ENCODE data around the gene WASHC2A.
"Not testable (repeated sequence)": the region's sequence is repeated elsewhere in the genome, so short reads cannot be mapped to it uniquely, and the experiment has no call there.

WASHC2A gene

GRCh38 chr10:50075139-50075538 lies 7.4 kb downstream of the WASHC2A start:
- POLR2A ChIA-PET; CTCF ChIA-PET; H3K4me3 ChIP-seq (ENCODE audit: low read depth, low read length); H3K9me3 ChIP-seq (ENCODE audit: control insufficient read depth, insufficient read depth, low read depth, low read length); H3K36me3 ChIP-seq (ENCODE audit: control insufficient read depth in 2 of 2, insufficient read depth in 1 of 2, low read length in 2 of 2); H3K27ac ChIP-seq (ENCODE audit: extremely low read depth, low read depth, low read length); H3K4me1 ChIP-seq (ENCODE audit: control insufficient read depth, insufficient read depth, low read length): not testable (repeated sequence)

- H3K27ac ChIP-seq (ENCODE audit: extremely low read depth, low read depth, low read length); H3K4me3 ChIP-seq (ENCODE audit: low read depth, low read length); POLR2A ChIA-PET; H3K36me3 ChIP-seq (ENCODE audit: control insufficient read depth in 2 of 2, insufficient read depth in 1 of 2, low read length in 2 of 2); H3K4me1 ChIP-seq (ENCODE audit: control insufficient read depth, insufficient read depth, low read length); CTCF ChIA-PET; H3K9me3 ChIP-seq (ENCODE audit: control insufficient read depth, insufficient read depth, low read depth, low read length): not testable (repeated sequence)
These were observed 7.8 kb downstream of the WASHC2A start for GRCh38 chr10:50075544-50075943.

- H3K4me1 ChIP-seq (ENCODE audit: control insufficient read depth, insufficient read depth, low read length); POLR2A ChIA-PET; CTCF ChIA-PET; H3K36me3 ChIP-seq (ENCODE audit: control insufficient read depth in 2 of 2, insufficient read depth in 1 of 2, low read length in 2 of 2); H3K27ac ChIP-seq (ENCODE audit: extremely low read depth, low read depth, low read length); H3K9me3 ChIP-seq (ENCODE audit: control insufficient read depth, insufficient read depth, low read depth, low read length); H3K4me3 ChIP-seq (ENCODE audit: low read depth, low read length): not testable (repeated sequence)
These were observed 23.6 kb downstream of the WASHC2A start for GRCh38 chr10:50091304-50091703.

- CTCF ChIA-PET; H3K36me3 ChIP-seq (ENCODE audit: control insufficient read depth in 2 of 2, insufficient read depth in 1 of 2, low read length in 2 of 2); H3K4me3 ChIP-seq (ENCODE audit: low read depth, low read length); POLR2A ChIA-PET; H3K9me3 ChIP-seq (ENCODE audit: control insufficient read depth, insufficient read depth, low read depth, low read length); H3K4me1 ChIP-seq (ENCODE audit: control insufficient read depth, insufficient read depth, low read length); H3K27ac ChIP-seq (ENCODE audit: extremely low read depth, low read depth, low read length): not testable (repeated sequence)
These were observed 25.2 kb downstream of the WASHC2A start for GRCh38 chr10:50092928-50093327.

- H3K4me3 ChIP-seq (ENCODE audit: low read depth, low read length); H3K27ac ChIP-seq (ENCODE audit: extremely low read depth, low read depth, low read length); CTCF ChIA-PET; H3K36me3 ChIP-seq (ENCODE audit: control insufficient read depth in 2 of 2, insufficient read depth in 1 of 2, low read length in 2 of 2); POLR2A ChIA-PET; H3K4me1 ChIP-seq (ENCODE audit: control insufficient read depth, insufficient read depth, low read length); H3K9me3 ChIP-seq (ENCODE audit: control insufficient read depth, insufficient read depth, low read depth, low read length): not testable (repeated sequence)
These were observed 26.9 kb downstream of the WASHC2A start for GRCh38 chr10:50094630-50095029.

GRCh38 chr10:50095402-50095801 lies 27.6 kb downstream of the WASHC2A start:
- H3K4me1 ChIP-seq (ENCODE audit: control insufficient read depth, insufficient read depth, low read length); H3K4me3 ChIP-seq (ENCODE audit: low read depth, low read length); POLR2A ChIA-PET; CTCF ChIA-PET; H3K9me3 ChIP-seq (ENCODE audit: control insufficient read depth, insufficient read depth, low read depth, low read length); H3K36me3 ChIP-seq (ENCODE audit: control insufficient read depth in 2 of 2, insufficient read depth in 1 of 2, low read length in 2 of 2); H3K27ac ChIP-seq (ENCODE audit: extremely low read depth, low read depth, low read length): not testable (repeated sequence)

GRCh38 chr10:50096722-50097121 lies 29.0 kb downstream of the WASHC2A start:
- H3K4me3 ChIP-seq (ENCODE audit: low read depth, low read length); H3K27ac ChIP-seq (ENCODE audit: extremely low read depth, low read depth, low read length); H3K4me1 ChIP-seq (ENCODE audit: control insufficient read depth, insufficient read depth, low read length); H3K36me3 ChIP-seq (ENCODE audit: control insufficient read depth in 2 of 2, insufficient read depth in 1 of 2, low read length in 2 of 2); CTCF ChIA-PET; POLR2A ChIA-PET; H3K9me3 ChIP-seq (ENCODE audit: control insufficient read depth, insufficient read depth, low read depth, low read length): not testable (repeated sequence)

- CTCF ChIA-PET; POLR2A ChIA-PET; H3K36me3 ChIP-seq (ENCODE audit: control insufficient read depth in 2 of 2, insufficient read depth in 1 of 2, low read length in 2 of 2); H3K9me3 ChIP-seq (ENCODE audit: control insufficient read depth, insufficient read depth, low read depth, low read length); H3K4me3 ChIP-seq (ENCODE audit: low read depth, low read length); H3K4me1 ChIP-seq (ENCODE audit: control insufficient read depth, insufficient read depth, low read length); H3K27ac ChIP-seq (ENCODE audit: extremely low read depth, low read depth, low read length): not testable (repeated sequence)
These were observed 30.9 kb downstream of the WASHC2A start for GRCh38 chr10:50098645-50099044.

- POLR2A ChIA-PET; H3K4me3 ChIP-seq (ENCODE audit: low read depth, low read length); H3K27ac ChIP-seq (ENCODE audit: extremely low read depth, low read depth, low read length); CTCF ChIA-PET; H3K9me3 ChIP-seq (ENCODE audit: control insufficient read depth, insufficient read depth, low read depth, low read length); H3K36me3 ChIP-seq (ENCODE audit: control insufficient read depth in 2 of 2, insufficient read depth in 1 of 2, low read length in 2 of 2); H3K4me1 ChIP-seq (ENCODE audit: control insufficient read depth, insufficient read depth, low read length): not testable (repeated sequence)
These were observed 33.4 kb downstream of the WASHC2A start for GRCh38 chr10:50101139-50101582.

- not testable (repeated sequence) for H3K4me1 ChIP-seq (ENCODE audit: control insufficient read depth, insufficient read depth, low read length); H3K9me3 ChIP-seq (ENCODE audit: control insufficient read depth, insufficient read depth, low read depth, low read length)
These were observed 34.0 kb downstream of the WASHC2A start for GRCh38 chr10:50101747-50102146.

GRCh38 chr10:50102267-50102666 lies 34.5 kb downstream of the WASHC2A start:
- H3K9me3 ChIP-seq (ENCODE audit: control insufficient read depth, insufficient read depth, low read depth, low read length); H3K4me1 ChIP-seq (ENCODE audit: control insufficient read depth, insufficient read depth, low read length); CTCF ChIA-PET; POLR2A ChIA-PET; H3K4me3 ChIP-seq (ENCODE audit: low read depth, low read length); H3K36me3 ChIP-seq (ENCODE audit: control insufficient read depth in 2 of 2, insufficient read depth in 1 of 2, low read length in 2 of 2); H3K27ac ChIP-seq (ENCODE audit: extremely low read depth, low read depth, low read length): not testable (repeated sequence)

More at GRCh38 chr10:50101747-50102146, 34.0 kb downstream of the WASHC2A start:
- H3K4me3 ChIP-seq (ENCODE audit: low read depth, low read length); H3K27ac ChIP-seq (ENCODE audit: extremely low read depth, low read depth, low read length); POLR2A ChIA-PET; H3K36me3 ChIP-seq (ENCODE audit: control insufficient read depth in 2 of 2, insufficient read depth in 1 of 2, low read length in 2 of 2); CTCF ChIA-PET: not testable (repeated sequence)

GRCh38 chr10:50108999-50109698 lies 41.4 kb downstream of the WASHC2A start:
- H3K4me1 ChIP-seq (ENCODE audit: control insufficient read depth, insufficient read depth, low read length); H3K36me3 ChIP-seq (ENCODE audit: control insufficient read depth in 2 of 2, insufficient read depth in 1 of 2, low read length in 2 of 2); POLR2A ChIA-PET; H3K27ac ChIP-seq (ENCODE audit: extremely low read depth, low read depth, low read length); H3K4me3 ChIP-seq (ENCODE audit: low read depth, low read length); CTCF ChIA-PET; H3K9me3 ChIP-seq (ENCODE audit: control insufficient read depth, insufficient read depth, low read depth, low read length): not testable (repeated sequence)
